CD4-positive, alpha-beta T cell treated with Interleukin-12 subunit alpha and Interleukin-12 subunit beta, for 1 hour (primary cell): ENCODE data around the gene ITLN2.
A peak's percentile ranks its signal among the peaks of the same experiment; 100 is the strongest.
"Not testable (repeated sequence)": the region's sequence is repeated elsewhere in the genome, so short reads cannot be mapped to it uniquely, and the experiment has no call there.

ENCODE experiments used
- DNase-seq: peaks from one replicate; pipeline ENCODE4 v3.0.0-alpha.2; 2020

Gene ITLN2

GRCh38 chr1:160954158-160955104 lies at the start of gene ITLN2:
ITLN2 (minus strand) TSS chr1:160954809; CDS start chr1:160954741, 68 bp downstream.
- DNase-seq = peak; percentile 54

DNA sequence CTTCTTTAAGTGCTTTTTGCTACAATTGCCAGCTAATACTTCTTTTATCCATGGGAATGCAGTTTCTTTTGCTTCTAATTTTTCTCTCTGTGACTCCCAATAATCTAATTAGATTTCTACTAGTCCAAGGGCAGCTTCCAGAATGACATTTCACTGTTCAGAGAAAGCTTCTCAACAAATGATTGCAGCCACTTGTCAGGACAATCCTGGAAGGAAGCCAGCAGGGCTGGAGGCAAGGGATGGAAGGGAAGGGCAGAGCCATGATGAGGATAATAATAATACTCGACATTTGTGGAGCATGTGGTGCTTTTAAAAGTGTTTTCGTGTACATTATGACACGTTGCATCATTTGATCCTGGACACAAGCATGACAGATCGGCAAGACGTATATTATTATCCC lies 46.9 kb upstream of the ITLN2 start:
- DNase-seq = no peak

DNA sequence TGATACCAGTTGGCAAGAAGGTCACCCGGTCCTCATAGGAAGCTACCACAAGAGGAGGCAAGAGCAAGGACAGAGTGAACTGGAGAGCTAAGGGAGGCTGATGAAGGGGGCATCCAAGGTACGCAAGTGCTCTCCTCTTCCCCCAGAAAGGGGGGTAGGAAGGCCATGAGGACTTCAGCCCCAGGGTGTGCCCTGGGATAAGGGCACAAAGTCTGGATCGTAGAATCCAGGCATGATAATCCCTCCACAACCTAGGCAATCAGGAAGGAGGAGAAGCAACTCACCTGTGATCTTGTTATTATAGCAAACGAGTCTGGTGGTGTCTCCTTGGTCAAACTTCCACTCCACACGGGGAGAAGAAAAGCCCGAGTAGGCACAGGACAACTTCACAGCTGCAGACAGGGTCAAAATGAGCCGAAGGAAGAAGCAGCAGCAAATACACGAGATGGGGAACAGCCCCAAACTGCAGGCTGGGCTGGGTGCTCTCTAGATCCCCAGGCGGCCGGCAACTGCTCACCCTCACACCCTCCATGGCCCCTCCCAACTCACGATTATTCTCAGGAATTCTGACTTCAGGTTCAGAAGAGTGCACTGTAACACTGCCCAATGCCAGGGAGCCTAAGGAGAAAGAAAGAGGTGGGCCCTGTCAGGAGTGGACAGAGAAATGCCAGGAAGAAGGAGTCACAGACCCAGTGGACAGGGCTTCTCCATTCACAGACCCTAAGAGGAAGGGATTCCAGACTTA lies 46.3 kb upstream of the ITLN2 start:
- no peak for DNase-seq

DNA sequence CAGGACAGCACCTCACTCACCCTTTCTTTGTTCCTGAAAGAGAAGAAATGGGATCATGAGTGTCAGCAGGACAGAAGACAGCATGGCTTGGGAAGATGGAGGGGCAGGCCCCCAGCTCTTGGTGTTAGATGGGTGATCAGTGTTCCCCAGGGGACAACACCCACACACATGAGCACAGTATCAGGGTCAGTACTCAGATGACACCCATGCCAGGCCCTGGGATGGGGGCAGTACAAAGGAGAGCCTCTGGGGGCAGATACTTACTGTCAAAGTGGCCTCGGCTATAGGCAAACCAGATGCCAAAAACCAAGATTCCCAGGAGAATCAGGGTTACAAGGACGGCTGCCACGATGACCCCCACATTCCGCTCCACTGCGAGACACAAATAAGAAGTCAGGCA lies 44.8 kb upstream of the ITLN2 start:
- DNase-seq = no peak

- peak; percentile 62 for DNase-seq
Observed at GRCh38 chr1:160997323-160998038, 42.9 kb upstream of the ITLN2 start.

GRCh38 chr1:160996178-160996577 lies 41.6 kb upstream of the ITLN2 start:
- no peak for DNase-seq

DNA sequence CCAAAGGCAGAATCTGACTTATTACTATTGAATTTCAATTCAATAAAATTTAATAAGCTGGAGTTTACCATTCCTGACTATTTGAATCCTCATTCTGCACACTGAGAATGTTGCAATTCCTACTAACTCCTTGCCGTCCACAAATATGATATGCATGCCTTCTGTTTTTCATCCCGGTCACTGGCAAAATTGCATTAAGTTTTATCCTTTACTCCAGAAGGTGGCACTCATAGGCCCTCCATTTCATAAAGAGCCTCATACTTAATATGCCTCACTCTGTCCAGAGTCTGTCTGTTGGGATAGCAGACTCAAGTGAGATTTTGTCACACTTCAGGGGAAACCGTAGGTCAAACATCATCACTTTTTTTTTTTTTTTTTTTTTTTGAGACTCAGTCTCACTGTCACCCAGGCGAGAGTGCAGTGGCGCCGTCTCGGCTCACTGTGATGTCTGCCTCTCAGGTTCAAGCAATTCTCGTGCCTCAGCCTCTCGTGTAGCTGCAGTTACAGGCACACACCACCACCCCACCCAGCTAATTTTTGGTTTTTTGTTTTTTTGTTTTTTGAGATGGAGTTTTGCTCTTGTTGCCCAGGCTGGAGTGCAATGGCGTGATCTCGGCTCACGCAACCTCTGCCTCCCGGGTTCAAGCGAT lies 39.1 kb upstream of the ITLN2 start:
- peak; percentile 20 for DNase-seq

DNA sequence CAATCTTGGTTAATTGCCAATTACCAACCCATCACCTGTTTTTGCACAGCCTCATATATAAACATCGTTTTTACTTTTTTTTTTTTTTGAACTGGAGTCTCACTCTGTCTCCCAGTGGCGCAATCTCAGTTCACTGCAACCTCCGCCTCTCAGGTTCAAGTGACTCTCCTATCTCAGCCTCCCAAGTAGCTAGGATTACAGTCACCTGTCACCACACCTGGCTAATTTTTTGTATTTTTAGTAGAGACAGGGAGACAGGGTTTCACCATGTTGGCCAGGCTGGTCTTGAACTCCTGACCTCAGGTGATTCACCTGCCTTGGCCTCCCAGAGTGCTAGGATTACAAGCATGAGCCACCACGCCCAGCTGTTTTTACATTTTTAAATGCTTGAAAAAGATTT lies 37.4 kb upstream of the ITLN2 start:
- not testable (repeated sequence) for DNase-seq

DNA sequence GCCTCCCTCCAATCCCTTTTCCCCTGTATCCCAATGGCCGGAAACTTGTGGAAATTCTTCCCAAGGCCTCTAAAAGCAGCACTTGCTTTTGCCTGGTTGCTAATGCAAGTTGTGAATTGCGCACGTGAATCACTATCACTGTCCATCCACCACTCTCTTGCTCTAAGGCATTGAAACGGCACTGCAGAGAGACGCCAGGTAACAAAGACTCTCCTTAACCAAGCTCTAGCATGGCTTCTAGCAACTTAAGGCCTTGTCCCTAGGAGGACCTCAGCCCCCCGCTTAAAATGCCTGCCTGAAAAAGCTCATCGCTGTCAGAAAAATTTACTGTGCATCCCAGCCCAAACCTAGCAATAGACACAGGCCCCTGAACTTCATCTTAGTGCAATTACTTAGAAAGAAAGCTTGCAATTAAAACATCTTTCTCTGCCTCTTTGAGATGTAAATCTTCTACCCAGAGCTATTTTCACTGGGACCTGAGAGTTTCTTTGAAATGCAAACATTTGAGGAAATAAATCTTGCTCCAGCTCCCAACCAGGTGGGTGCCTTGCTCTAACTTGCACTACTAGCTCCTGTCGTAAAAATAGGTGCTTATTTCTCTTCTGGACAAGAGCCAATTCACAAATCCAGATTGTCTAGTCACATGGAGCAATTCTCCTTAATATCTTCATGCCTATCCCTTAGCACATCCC lies 32.9 kb upstream of the ITLN2 start:
- no peak for DNase-seq

GRCh38 chr1:160985723-160986122 lies 31.1 kb upstream of the ITLN2 start:
- no peak for DNase-seq

DNA sequence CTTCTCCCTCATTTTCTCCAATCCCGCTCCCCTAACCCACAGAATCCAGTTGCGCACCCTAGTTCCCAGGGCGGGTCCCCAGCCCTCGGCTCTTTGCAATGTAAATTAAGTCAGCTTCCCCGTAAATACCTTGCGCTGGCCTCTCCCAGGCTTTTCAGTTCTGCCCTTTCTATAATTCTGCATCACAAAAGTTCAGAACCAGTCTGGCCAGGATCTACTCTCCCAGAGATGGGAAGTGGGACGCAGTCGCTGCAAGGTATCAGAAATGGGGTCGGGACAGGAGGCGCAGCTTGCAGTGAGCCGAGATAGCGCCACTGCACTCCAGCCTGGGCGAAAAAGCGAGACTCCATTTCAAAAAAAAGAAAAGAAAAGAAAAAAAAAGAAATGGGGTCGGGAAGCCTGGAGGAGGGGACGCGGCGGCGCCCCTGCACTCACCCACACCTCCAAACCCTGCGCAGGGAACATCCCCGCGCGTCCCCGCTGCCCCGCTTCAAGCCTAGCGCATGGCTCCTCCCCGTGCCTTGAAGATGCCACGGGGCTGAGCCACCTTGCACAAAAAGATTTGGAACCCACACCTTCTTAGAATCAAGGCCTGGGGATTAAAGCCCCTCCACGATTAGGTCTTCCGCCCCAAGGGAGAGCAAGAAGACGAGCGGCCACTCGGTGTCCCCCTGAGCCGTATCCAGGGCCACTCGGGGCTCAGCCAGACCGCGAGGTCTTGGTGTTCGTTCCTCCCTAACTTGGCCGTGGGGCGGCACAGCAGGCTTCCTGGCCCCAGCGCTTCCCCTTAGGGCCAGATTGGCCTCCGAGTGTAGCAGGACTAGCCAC lies 27.2 kb upstream of the ITLN2 start:
- DNase-seq = no peak

GRCh38 chr1:160979286-160979685 lies 24.7 kb upstream of the ITLN2 start:
- DNase-seq = no peak

- DNase-seq = no peak
Observed at GRCh38 chr1:160978510-160978927, 23.9 kb upstream of the ITLN2 start.

DNA sequence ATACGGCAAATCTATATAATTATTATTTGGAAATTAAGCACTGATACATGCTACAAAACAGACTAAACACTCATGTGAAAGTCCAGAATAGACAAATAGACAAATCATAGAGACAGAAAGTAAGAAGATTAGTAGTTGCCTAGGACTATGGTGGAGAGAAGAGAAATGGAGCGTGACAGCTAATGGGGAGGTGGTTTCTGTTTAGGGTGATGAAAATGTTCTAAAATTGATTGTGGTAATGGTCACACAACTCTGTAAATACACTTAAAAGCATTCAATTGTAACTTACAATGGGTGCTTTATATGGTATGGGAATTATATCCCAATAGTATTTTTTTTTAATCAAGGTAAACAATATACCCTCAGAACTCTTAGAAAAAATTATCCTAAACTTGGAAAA lies 20.4 kb upstream of the ITLN2 start:
- DNase-seq = no peak

DNA sequence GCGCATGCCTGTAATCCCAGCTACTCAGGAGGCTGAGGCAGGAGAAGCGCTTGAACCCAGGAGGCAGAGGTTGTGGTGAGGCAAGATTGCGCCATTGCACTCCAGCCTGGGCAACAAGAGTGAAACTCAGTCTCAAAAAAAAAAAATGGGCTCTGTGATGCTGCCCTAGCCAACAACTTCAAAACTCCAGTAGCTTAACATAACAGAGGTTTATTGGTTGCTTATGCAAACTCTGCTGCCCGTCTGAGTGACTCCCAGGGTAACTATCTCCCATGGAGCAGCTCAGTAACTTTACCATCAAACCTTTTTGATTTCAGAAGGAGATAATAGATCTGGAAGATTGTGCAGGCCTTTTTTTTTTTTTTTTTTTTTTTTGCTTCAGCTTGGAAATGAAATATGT lies 18.9 kb upstream of the ITLN2 start:
- DNase-seq = no peak

- no peak for DNase-seq
Observed at GRCh38 chr1:160972939-160973338, 18.3 kb upstream of the ITLN2 start.

DNA sequence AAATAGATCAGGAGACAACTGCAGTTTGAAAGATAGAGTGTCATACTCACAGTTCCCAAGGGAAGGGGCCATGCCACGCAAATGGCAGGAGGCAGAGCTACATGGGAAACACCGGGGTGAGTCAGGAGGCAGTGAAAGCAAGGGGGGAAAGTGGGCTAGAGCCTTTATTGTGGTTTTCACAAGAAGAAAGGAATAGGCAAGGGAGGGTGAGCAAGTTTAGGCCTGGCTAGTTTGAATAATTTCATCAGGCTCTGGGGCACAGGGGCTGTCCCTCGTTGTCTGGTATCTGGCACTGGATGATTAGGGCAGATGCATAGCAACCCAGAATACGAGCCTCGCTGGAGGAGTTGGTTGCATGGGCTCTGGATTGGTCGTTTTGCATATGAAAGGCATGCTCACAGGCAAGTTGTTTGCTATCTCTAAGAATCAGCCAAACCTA lies 17.0 kb upstream of the ITLN2 start:
- no peak for DNase-seq

GRCh38 chr1:160963521-160963920 lies 8.9 kb upstream of the ITLN2 start:
- no peak for DNase-seq

DNA sequence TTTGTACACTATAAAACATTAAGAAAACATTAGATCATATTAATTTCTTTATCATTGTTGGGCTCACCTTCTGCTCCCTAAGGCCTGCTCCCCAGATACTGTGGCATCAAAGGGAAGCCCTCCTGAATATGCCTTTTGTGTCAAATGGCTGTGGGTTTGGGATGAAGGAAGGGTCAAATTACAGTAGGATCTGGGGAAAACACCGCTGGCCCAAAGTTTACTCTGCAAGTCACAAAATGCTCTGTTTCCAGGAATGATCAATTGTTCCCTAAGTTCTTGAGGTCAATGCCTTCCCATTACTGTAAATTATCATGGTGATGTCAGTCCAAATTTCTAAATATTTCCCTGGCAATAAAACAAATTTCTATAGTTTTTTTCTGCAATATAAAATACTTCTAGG lies 6.8 kb upstream of the ITLN2 start:
- no peak for DNase-seq

DNA sequence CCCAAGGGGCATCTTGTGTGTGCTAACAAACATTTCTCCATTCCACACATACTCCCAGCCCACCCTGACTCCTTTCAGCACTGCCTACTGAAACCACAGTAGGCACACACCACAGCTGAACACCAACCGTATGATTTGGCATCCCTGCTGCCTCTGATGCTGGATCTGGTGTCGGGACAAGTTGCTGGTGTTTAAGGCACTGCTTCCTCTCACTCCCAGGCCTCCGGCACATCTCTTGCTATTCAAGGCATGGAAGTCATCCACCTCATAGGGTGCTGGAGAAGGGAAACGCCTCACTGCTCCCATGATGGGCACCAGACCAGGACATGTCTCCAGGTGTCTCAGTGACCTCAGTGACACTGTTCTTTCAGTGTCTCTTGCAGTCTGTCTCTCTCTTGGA lies 2.4 kb upstream of the ITLN2 start:
- no peak for DNase-seq

- DNase-seq = no peak
Observed at GRCh38 chr1:160953030-160953429, 1.6 kb downstream of the ITLN2 start.
